ENCODE data around the gene SREBF2.

Gene SREBF2

DNA sequence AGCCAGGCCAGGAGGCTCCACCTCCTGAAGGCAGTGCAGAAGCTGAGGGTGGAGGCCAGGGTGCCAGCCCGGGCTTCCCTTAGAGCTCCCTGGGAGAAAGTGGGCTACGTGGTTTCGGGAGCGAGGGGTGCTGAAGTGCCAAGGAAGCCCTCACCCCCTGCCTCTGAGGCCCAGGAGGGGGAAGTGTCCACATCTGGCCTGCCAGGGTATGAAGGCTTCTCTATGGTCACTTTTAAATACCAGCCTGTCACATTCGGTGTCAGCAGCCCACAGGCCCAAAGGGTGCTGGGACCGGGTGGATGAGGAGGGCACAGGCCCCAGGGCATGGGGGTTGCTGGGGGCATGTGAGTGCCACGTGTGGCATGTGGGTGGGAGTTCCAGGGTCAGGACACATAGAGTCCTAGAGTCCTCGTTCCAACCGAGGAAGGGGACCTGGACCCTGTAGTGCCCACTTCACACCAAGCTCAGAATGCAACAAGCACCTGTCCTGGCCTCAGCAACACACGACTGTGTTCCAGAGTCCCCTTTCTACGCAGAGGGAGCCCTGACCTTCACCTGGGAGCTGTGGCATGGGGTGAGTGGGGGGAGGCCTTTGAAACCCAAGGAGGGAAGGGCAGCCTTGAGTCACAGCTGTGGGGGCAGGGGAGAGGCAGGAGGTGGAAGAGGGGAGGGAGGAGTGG is 80.3 kb downstream of the SREBF2 start:
- Histone ChIP-seq H3K9ac (ENCODE audit: insufficient read length) (no peak overlapping the region), H3K36me3 (ENCODE audit: insufficient read depth, low read length) (no peaks in the 10 kb centered on the region), H3K27ac (no peak overlapping the region), H3K9me3 (ENCODE audit: low read depth, low read length) (no peaks in the 10 kb centered on the region), H3K4me3 (no peak overlapping the region)
- no peak for TF ChIP-seq FOXP2 (optimal IDR thresholded peaks at IDR 0.05; ENCODE audit: control extremely low read depth, extremely low read length, insufficient read depth)
- no peak for TF ChIP-seq POLR2AphosphoS5 (IDR thresholded peaks at IDR 0.05; ENCODE audit: borderline replicate concordance, low read depth, low read length)
- TF ChIP-seq EZH2 (IDR thresholded peaks at IDR 0.05): no peak
- DNase-seq (ENCODE audit: low read depth, low spot score): no peak

DNA sequence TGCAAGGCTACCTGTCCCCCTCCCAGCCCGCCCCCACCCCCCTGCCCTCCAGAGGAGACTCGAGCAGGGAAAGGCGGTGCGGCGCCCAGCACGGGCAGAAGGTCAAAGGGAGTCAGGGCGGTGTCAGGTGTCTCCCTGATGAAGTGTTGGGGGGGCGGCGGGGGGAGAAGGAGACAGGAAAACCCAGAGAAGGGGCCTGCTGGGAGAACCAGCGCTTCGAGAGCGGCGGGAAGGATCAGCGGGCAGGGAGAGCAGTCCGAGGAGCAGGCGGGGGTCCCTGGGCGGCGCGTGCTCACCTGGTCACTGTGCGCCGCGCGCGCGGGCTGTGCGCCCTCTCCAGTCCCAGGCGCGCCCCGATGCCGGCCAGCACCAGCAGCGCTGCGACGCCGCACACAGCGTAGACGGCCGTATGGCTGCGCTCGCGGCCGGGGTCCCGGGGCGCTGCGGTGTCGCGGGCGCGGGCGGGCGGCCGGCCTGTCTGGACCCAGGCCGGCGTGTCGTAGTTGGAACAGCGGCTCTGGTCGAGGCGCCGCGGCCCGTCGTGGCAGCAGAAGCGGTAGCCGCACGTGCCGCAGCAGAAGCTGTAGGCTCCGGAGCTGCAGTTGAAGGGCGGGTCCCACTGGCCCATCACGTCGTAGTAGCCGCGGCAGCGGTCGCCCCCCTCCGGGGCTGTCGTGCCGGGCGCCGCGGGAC is 81.1 kb downstream of the SREBF2 start:
- H3K4me3 ChIP-seq: no peak overlapping the region
- no peaks in the 10 kb centered on the region for H3K36me3 ChIP-seq (ENCODE audit: insufficient read depth, low read length)
- DNase-seq (ENCODE audit: low read depth, low spot score): no peak
- no peak overlapping the region for H3K9ac ChIP-seq (ENCODE audit: insufficient read length)
- H3K27ac ChIP-seq: no peak overlapping the region
- TF ChIP-seq POLR2AphosphoS5 (IDR thresholded peaks at IDR 0.05; ENCODE audit: borderline replicate concordance, low read depth, low read length) (no peak), FOXP2 (optimal IDR thresholded peaks at IDR 0.05; ENCODE audit: control extremely low read depth, extremely low read length, insufficient read depth) (no peak), EZH2 (IDR thresholded peaks at IDR 0.05) (no peak)
- H3K9me3 ChIP-seq (ENCODE audit: low read depth, low read length): no peaks in the 10 kb centered on the region

DNA sequence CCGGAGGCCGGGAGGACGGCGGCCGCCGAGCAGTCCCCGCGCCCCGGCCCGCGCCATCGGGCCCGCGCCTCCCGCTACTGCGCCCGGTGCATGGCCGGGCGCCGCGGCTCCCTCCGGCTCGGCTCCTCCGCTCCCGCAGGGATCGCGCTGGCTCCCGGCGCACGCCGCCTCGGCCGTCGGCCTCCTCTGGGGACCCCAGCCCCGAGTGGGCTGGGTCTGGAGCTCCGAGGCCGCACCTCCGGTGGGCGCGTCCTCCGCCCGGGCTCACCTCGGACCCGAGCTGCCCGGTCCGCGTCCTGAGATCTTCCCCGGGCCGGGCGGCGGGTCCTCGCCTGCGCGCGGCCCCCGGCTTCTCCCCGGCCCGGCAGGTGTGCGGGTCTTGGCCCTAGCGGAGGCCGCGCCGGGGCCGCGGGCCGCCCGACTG is 81.7 kb downstream of the SREBF2 start:
- TF ChIP-seq FOXP2 (optimal IDR thresholded peaks at IDR 0.05; ENCODE audit: control extremely low read depth, extremely low read length, insufficient read depth) (no peak), EZH2 (IDR thresholded peaks at IDR 0.05) (no peak), POLR2AphosphoS5 (IDR thresholded peaks at IDR 0.05; ENCODE audit: borderline replicate concordance, low read depth, low read length) (no peak)
- Histone ChIP-seq H3K36me3 (ENCODE audit: insufficient read depth, low read length) (no peaks in the 10 kb centered on the region), H3K27ac (no peak overlapping the region), H3K4me3 (peak overlapping the region; percentile 69), H3K9me3 (ENCODE audit: low read depth, low read length) (no peaks in the 10 kb centered on the region), H3K9ac (ENCODE audit: insufficient read length) (no peak overlapping the region)
- no peak for DNase-seq (ENCODE audit: low read depth, low spot score)

DNA sequence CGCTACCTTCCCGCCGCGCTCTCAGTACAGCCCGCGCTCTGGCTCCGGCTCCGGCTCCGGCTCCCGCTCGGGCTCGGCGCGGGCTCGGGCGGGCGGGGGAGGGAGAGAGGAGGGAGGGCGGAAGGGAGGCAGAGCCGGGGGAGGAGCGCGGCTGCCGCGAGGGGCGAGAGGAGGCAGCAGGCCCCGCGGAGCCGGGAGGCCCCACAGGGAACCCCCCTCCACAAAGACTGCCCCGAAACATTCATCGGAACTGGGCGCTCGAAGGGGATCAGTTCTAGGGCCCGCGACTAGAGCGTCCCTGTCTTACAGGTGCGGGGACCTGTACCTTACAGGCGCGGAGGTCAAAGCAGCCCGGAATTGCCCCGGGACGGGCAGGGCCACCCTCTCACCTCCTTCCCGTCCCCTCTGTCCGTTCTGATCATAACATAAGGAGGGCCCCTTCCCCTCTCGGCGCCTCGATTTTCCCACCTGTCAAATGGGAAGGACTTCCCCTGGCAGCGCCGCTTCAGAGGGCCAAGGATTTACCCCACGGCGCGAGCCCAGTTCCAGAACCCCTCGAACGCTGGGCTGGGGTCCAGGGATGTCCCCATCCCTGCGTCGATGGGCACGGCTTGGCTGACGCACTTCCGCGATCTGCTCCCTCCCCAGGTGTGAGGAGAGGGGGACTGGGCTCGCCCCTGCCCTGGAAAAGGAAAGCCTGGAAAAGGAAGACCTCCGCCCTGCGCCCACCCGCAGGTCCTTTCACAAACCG is 82.3 kb downstream of the SREBF2 start, which contains the start of gene SHISA8:
TSS of gene SHISA8 (minus strand) at position 40 of the 751 bp plus-strand sequence. CDS start 407 bp downstream, outside the sequence.
- Histone ChIP-seq H3K4me3 (peak within 1 kb of the TSS; percentile 69), H3K9ac (ENCODE audit: insufficient read length) (no peak within 1 kb of the TSS), H3K9me3 (ENCODE audit: low read depth, low read length) (no peaks in the 10 kb centered on the region), H3K36me3 (ENCODE audit: insufficient read depth, low read length) (no peaks in the 10 kb centered on the region), H3K27ac (no peak within 1 kb of the TSS)
- no peak for DNase-seq (ENCODE audit: low read depth, low spot score)
- TF ChIP-seq FOXP2 (optimal IDR thresholded peaks at IDR 0.05; ENCODE audit: control extremely low read depth, extremely low read length, insufficient read depth) (no peak), POLR2AphosphoS5 (IDR thresholded peaks at IDR 0.05; ENCODE audit: borderline replicate concordance, low read depth, low read length) (no peak), EZH2 (IDR thresholded peaks at IDR 0.05) (no peak)

DNA sequence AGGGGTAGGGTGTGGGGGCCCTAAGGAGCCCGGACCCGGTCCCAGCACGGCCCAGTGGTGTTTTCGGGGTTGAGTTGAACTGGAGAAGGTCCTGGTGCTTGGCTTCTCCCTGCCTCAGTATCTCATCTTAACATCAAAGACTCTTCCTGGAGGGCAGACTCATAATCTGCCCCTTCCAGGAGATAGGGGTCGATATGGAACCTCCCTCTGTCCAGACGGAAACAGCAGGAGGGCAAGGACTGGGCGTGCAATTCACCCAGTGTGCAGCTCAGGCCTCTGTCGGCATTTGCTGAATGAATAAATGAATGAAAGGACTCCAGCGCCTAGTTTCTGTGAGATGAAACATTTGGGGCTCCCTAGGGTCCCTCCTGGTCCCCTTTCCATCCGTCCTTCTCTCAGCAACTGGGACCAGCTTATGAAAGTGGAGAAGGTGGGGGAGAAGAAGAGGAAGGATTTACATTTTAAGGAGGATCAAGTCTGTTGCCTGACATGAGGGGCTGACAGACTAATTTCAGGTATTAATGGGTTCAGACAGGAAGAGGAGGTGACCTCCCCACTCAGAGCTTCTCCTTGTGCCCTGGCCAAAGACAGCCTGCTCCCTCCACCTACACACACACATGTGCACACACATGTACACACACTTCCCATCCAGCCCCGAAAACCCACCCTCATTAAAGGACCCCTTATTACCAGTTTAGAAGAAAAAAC is 83.0 kb downstream of the SREBF2 start:
- TF ChIP-seq FOXP2 (optimal IDR thresholded peaks at IDR 0.05; ENCODE audit: control extremely low read depth, extremely low read length, insufficient read depth) (no peak), POLR2AphosphoS5 (IDR thresholded peaks at IDR 0.05; ENCODE audit: borderline replicate concordance, low read depth, low read length) (no peak), EZH2 (IDR thresholded peaks at IDR 0.05) (no peak)
- Histone ChIP-seq H3K9ac (ENCODE audit: insufficient read length) (no peak overlapping the region), H3K27ac (no peak overlapping the region), H3K4me3 (no peak overlapping the region), H3K9me3 (ENCODE audit: low read depth, low read length) (no peaks in the 10 kb centered on the region), H3K36me3 (ENCODE audit: insufficient read depth, low read length) (no peaks in the 10 kb centered on the region)
- DNase-seq (ENCODE audit: low read depth, low spot score): no peak

DNA sequence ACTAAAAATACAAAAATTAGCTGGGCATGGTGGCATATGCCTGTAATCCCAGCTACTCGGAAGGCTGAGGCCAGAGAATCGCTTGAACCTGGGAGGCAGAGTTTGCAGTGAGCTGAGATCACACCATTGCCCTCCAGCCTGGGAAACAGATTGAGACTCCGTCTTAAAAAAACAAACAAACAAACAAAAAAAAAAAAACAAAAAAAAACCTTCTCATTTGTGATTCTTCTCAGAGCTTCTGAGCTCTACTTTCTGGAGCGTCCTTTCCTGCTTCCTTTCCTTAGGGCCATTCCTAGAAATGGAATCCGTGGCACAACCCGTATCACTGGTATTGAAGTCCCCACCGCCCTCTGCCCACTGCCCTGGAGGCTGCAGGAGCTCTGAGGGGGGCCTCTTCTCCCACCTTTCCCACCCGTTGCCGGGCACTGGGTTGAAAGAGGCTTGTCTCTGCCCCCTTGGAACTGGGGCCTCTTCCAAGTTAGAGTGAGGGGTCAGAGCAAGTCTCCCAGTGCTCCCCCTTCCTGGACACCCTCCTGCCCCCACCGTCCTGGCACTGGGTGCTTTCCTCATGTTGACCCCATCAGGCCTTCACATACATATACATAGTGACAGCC is 83.9 kb downstream of the SREBF2 start:
- H3K9me3 ChIP-seq (ENCODE audit: low read depth, low read length): no peaks in the 10 kb centered on the region
- H3K36me3 ChIP-seq (ENCODE audit: insufficient read depth, low read length): no peaks in the 10 kb centered on the region
- H3K27ac ChIP-seq: no peak overlapping the region
- H3K4me3 ChIP-seq: no peak overlapping the region
- TF ChIP-seq FOXP2 (optimal IDR thresholded peaks at IDR 0.05; ENCODE audit: control extremely low read depth, extremely low read length, insufficient read depth) (no peak), EZH2 (IDR thresholded peaks at IDR 0.05) (no peak), POLR2AphosphoS5 (IDR thresholded peaks at IDR 0.05; ENCODE audit: borderline replicate concordance, low read depth, low read length) (no peak)
- no peak for DNase-seq (ENCODE audit: low read depth, low spot score)
- no peak overlapping the region for H3K9ac ChIP-seq (ENCODE audit: insufficient read length)

DNA sequence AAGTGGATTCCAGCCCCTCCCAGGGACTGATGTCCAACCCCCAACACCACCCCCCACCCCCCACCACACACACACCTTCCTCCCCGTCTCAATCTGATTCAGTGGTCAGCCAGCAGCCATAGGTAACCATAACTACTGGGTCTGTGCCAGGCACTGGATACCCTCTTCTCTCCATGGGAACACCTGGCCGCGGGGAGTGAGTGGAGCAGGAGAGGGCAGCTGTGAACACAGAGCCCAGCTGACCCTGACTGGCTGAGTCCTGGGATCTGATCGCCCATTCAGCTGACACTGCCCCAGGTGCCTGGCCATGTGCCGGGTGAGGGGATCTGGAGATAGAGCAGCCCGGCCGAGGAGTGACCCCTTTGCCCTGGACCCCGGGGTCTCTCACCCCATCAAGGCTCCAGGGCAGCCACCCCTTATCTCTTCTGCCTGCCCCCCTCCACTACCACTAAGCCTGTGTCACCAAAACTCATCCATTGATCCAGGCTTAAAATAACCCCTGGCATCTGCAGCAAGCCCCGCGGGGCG is 84.5 kb downstream of the SREBF2 start:
- H3K36me3 ChIP-seq (ENCODE audit: insufficient read depth, low read length): no peaks in the 10 kb centered on the region
- no peak overlapping the region for H3K9ac ChIP-seq (ENCODE audit: insufficient read length)
- no peak for DNase-seq (ENCODE audit: low read depth, low spot score)
- H3K27ac ChIP-seq: no peak overlapping the region
- H3K9me3 ChIP-seq (ENCODE audit: low read depth, low read length): no peaks in the 10 kb centered on the region
- TF ChIP-seq FOXP2 (optimal IDR thresholded peaks at IDR 0.05; ENCODE audit: control extremely low read depth, extremely low read length, insufficient read depth) (no peak), POLR2AphosphoS5 (IDR thresholded peaks at IDR 0.05; ENCODE audit: borderline replicate concordance, low read depth, low read length) (no peak), EZH2 (IDR thresholded peaks at IDR 0.05) (no peak)
- no peak overlapping the region for H3K4me3 ChIP-seq

Data from SK-N-MC (cell line).